GM12878 (cell line): Measurements from ENCODE around the gene CCDC85A. TPM values are rescaled to one million over a fixed set of nuclear protein-coding genes. Genes with fewer than 3 reads are reported as not detected.

ENCODE experiments used
- ATAC-seq: fragments of 200-7000 bp; cut with Tn5 transposase; 3 replicates; pipeline ENCODE4 v1.9.1; 2020; ENCODE audit warnings: mild to moderate bottlenecking, moderate library complexity
- BruUV-seq: library from RNA; stranded (reverse); fragments of 400-500 nt; replicated peaks from 2 replicates; lab custom pipeline; 2021; lab: Mats Ljungman, UMichigan
- CTCF ChIA-PET: fragments of 300-600 bp; sonication (Branson Sonifier 250); formaldehyde crosslinking; extraction: SDS; loops from one replicate; lab custom pipeline; 2021; ENCODE audit warnings: inconsistent platforms; lab: Yijun Ruan, JAX
- POLR2A ChIA-PET: fragments of 350-600 bp; formaldehyde crosslinking; extraction: SDS; loops from one replicate; lab custom pipeline; 2021; ENCODE audit warnings: inconsistent platforms; lab: Charles Lee
- RAD21 ChIA-PET: fragments of 300-600 bp; sonication (Branson Sonifier 250); formaldehyde crosslinking; loops from one replicate; lab custom pipeline; 2023; ENCODE audit warnings: antibody characterized with exemption; ENCODE audit not compliant: unreplicated experiment; lab: Charles Lee
- SMC1A ChIA-PET: fragments of 300-600 bp; sonication (Branson Sonifier 250); formaldehyde crosslinking; loops from one replicate; lab custom pipeline; 2023; ENCODE audit not compliant: unreplicated experiment, uncharacterized antibody; lab: Charles Lee
- DNase-seq: peaks from one replicate; pipeline ENCODE4 v3.0.0-alpha.2; 2011; ENCODE audit warnings: low read depth, low spot score
- FAIRE-seq: peaks from 3 replicates; lab custom pipeline; 2011; peaks lifted over from hg19 to GRCh38; lab: Jason Lieb, UNC
- H2AFZ ChIP-seq: 2 replicates; pipeline ENCODE4 v1.6.0; 2011; ENCODE audit warnings: low read depth, low read length, control low read depth; ENCODE audit not compliant: control insufficient read depth
- H3K27ac ChIP-seq: 2 replicates; pipeline ENCODE4 v1.5.1; 2011; ENCODE audit warnings: control low read depth; ENCODE audit not compliant: control insufficient read depth, insufficient read depth
- H3K27me3 ChIP-seq, 2 experiments: replicated peaks in 1 of 2; 2 replicates each; pipeline versions ENCODE4 v1.6.0 to v1.6.1; 2011; ENCODE audit warnings: low read length in 1 of 2; ENCODE audit not compliant: control insufficient read depth in 2 of 2, insufficient read depth in 2 of 2
- H3K36me3 ChIP-seq, 2 experiments: 2 replicates each; pipeline ENCODE4 v1.5.1; 2011; ENCODE audit warnings: low read length in 1 of 2; ENCODE audit not compliant: control insufficient read depth in 2 of 2, insufficient read depth in 2 of 2
- H3K4me1 ChIP-seq: 2 replicates; pipeline ENCODE4 v1.6.1; 2011; ENCODE audit warnings: mild to moderate bottlenecking, low read length, moderate library complexity, mixed read lengths; ENCODE audit not compliant: control insufficient read depth, insufficient read depth
- H3K4me2 ChIP-seq: 2 replicates; pipeline ENCODE4 v1.6.0; 2011; ENCODE audit warnings: control low read depth; ENCODE audit not compliant: control insufficient read depth, insufficient read depth
- H3K4me3 ChIP-seq: fragments of 200-600 bp; sonication (generic); 2 replicates; pipeline ENCODE4 v1.5.1; 2016
- H3K79me2 ChIP-seq: 2 replicates; pipeline ENCODE4 v1.6.0; 2011; ENCODE audit warnings: low read length; ENCODE audit not compliant: control insufficient read depth, insufficient read depth
- H3K9ac ChIP-seq: 2 replicates; pipeline ENCODE4 v1.8.0; 2011; ENCODE audit warnings: low read length, control low read depth, mixed read lengths; ENCODE audit not compliant: control insufficient read depth, insufficient read depth
- H3K9me3 ChIP-seq: replicated peaks from 3 replicates; pipeline ENCODE4 v1.5.1; 2011; ENCODE audit warnings: mild to moderate bottlenecking, low read length; ENCODE audit not compliant: control insufficient read depth, insufficient read depth
- H4K20me1 ChIP-seq: 2 replicates; pipeline ENCODE4 v1.6.0; 2011; ENCODE audit not compliant: control insufficient read depth, insufficient read depth
- CBX5 ChIP-seq: sonication (generic); IDR thresholded peaks from 2 replicates; pipeline ENCODE4 v1.6.1; 2016; ENCODE audit warnings: low read depth, moderate library complexity, mild to moderate bottlenecking, inconsistent platforms
- EGR1 ChIP-seq, 2 experiments: IDR thresholded peaks; 1 replicate in 1 of 2; 2 replicates in 1 of 2; pipeline ENCODE4 v1.6.1; 2011 to 2012; ENCODE audit warnings: low read depth in 2 of 2, low read length in 2 of 2, borderline replicate concordance in 1 of 2, mild to moderate bottlenecking in 1 of 2, moderate library complexity in 1 of 2
- MYB ChIP-seq: fragments of 150-350 bp; IDR thresholded peaks from 2 replicates; pipeline ENCODE4 v1.6.1; 2014; ENCODE audit warnings: mild to moderate bottlenecking, low read depth, low read length, borderline replicate concordance
- WGBS: methylation state at CpG from one replicate; pipeline ENCODE4 v1.1.6; 2016; ENCODE audit warnings: low lambda C conversion rate; ENCODE audit not compliant: insufficient replicate concordance, insufficient coverage; ENCODE audit errors: missing lambda C conversion rate; 5-methylcytosine and 5-hydroxymethylcytosine counted together
- in situ Hi-C: fragments of 300-500 bp; cut with MboI; formaldehyde crosslinking; loops from 9 replicates; pipeline ENCODE4 v1.14.3; 2018; ENCODE audit warnings: mixed read lengths
- intact Hi-C: fragments of 100-400 bp; cut with micrococcal nuclease; formaldehyde crosslinking; loops from one replicate; pipeline ENCODE4 v1.14.2; 2022; ENCODE audit not compliant: unreplicated experiment
- polyA plus RNA-seq, 11 experiments: library from polyadenylated mRNA; depleted of rRNA in 4 of 11; unstranded in 6 of 11; stranded (reverse) in 5 of 11; fragments of >200 nt; fragmentation: Nextera tagmentation in 4 of 11; fragmentation: Illumina TruSeq in 1 of 11; extraction: Ambion mirVana in 4 of 11; extraction: Trizol in 1 of 11; gene quantifications; 1 replicate in 1 of 11; 2 replicates in 10 of 11; pipeline versions ENCODE4 v1.2.1 to v1.2.3, GENCODE V29; 2011 to 2016; ENCODE audit warnings: inconsistent platforms in 2 of 11, missing spikeins in 2 of 11, low read depth in 1 of 11
- total RNA-seq, 4 experiments: library from RNA; depleted of rRNA in 3 of 4; stranded (reverse); fragments of >200 nt in 3 of 4; fragmentation: Illumina TruSeq in 1 of 4; extraction: Trizol in 1 of 4; gene quantifications; 2 replicates each; pipeline versions ENCODE4 v1.2.1 to v1.2.3, GENCODE V29; 2013 to 2021
- TF ChIP-seq, protein P1 (sequence below): fragments of 450-650 bp; IDR thresholded peaks from 2 replicates; pipeline ENCODE4 v1.6.1; 2017; ENCODE audit warnings: mild to moderate bottlenecking, moderate library complexity

Gene CCDC85A
- total and polyA plus RNA-seq, 10 of the 15 experiments (the other 5 are each of a cell fraction or from before 2014, with no cell fraction given): 0.02 to 0.57 (median 0.04) TPM; not detected in 7

DNA sequence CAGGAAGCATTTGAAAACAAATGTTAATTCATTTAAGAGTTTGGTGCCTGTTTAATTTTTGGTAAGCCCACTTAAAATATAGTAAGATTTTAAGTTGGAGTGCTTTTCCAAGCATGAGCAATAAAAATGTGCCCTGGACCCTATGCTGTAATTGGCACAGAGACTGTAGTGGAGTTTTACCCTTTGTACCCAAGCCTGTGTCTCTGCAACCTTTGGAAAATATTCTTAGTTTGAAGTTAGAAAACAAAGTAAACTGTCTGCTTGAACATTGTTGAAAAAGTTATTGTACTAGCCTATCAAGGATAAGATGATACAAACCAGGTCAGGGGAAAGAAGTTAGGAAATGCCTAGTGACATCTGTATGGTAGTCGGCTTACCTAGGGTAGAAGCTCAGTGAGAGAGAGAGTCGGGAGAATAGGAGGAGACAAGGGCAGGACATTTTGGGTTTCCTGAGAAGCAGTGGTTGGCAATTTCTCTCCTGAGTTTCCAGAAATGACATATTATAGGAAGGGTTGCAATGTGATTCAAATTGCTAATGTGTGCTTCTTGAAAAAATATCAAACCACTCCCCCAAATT is 66.5 kb downstream of the CCDC85A start:
- POLR2A ChIA-PET: no interaction called here
- TF ChIP-seq MYB (no peak), EGR1 (IDR thresholded peaks at IDR 0.05; ENCODE audit: borderline replicate concordance in 1 of 2, low read depth in 2 of 2, low read length in 2 of 2) (no peak), CBX5 (no peak)
- TF ChIP-seq, protein P1, sequence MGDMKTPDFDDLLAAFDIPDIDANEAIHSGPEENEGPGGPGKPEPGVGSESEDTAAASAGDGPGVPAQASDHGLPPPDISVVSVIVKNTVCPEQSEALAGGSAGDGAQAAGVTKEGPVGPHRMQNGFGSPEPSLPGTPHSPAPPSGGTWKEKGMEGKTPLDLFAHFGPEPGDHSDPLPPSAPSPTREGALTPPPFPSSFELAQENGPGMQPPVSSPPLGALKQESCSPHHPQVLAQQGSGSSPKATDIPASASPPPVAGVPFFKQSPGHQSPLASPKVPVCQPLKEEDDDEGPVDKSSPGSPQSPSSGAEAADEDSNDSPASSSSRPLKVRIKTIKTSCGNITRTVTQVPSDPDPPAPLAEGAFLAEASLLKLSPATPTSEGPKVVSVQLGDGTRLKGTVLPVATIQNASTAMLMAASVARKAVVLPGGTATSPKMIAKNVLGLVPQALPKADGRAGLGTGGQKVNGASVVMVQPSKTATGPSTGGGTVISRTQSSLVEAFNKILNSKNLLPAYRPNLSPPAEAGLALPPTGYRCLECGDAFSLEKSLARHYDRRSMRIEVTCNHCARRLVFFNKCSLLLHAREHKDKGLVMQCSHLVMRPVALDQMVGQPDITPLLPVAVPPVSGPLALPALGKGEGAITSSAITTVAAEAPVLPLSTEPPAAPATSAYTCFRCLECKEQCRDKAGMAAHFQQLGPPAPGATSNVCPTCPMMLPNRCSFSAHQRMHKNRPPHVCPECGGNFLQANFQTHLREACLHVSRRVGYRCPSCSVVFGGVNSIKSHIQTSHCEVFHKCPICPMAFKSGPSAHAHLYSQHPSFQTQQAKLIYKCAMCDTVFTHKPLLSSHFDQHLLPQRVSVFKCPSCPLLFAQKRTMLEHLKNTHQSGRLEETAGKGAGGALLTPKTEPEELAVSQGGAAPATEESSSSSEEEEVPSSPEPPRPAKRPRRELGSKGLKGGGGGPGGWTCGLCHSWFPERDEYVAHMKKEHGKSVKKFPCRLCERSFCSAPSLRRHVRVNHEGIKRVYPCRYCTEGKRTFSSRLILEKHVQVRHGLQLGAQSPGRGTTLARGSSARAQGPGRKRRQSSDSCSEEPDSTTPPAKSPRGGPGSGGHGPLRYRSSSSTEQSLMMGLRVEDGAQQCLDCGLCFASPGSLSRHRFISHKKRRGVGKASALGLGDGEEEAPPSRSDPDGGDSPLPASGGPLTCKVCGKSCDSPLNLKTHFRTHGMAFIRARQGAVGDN: no peak
- no TSS peak for BruUV-seq

More for the DNA sequence above, 66.5 kb downstream of the CCDC85A start:
- no peak overlapping the region for H3K9ac ChIP-seq
- no peaks in the 10 kb centered on the region for H3K79me2 ChIP-seq
- H3K27ac ChIP-seq: no peak overlapping the region
- no peak overlapping the region for H2AFZ ChIP-seq
- ChIA-PET CTCF (no interaction called here), SMC1A (no interaction called here), RAD21 (no interaction called here)
- H3K9me3 ChIP-seq: no peaks in the 10 kb centered on the region
- H3K36me3 ChIP-seq: no peaks in the 10 kb centered on the region
- H3K27me3 ChIP-seq: no peaks in the 10 kb centered on the region; a peak in 1 of 4 replicates
- FAIRE-seq (no peak), ATAC-seq (no peak), DNase-seq (no peak)
- H3K4me3 ChIP-seq: no peak overlapping the region
- in situ Hi-C loops (no loop called here), intact Hi-C loops (no loop called here)
- WGBS: 23% methylated on average over 2 of the region's 2 CpGs
- H3K4me2 ChIP-seq: no peak overlapping the region
- H3K4me1 ChIP-seq: no peaks in the 10 kb centered on the region
- no peaks in the 10 kb centered on the region for H4K20me1 ChIP-seq
